HG03060 (cell line): Measurements from ENCODE around the gene ZRANB1.
A peak's percentile ranks its signal among the peaks of the same experiment; 100 is the strongest.
"Not testable (repeated sequence)": the region's sequence is repeated elsewhere in the genome, so short reads cannot be mapped to it uniquely, and the experiment has no call there.

Experiments used
- ATAC-seq: cut with Tn5 transposase; IDR thresholded peaks from one replicate; pipeline ENCODE4 v1.9.1; 2021; ENCODE audit warnings: low read depth, moderate number of reproducible peaks; ENCODE audit not compliant: unreplicated experiment

ZRANB1 gene

DNA sequence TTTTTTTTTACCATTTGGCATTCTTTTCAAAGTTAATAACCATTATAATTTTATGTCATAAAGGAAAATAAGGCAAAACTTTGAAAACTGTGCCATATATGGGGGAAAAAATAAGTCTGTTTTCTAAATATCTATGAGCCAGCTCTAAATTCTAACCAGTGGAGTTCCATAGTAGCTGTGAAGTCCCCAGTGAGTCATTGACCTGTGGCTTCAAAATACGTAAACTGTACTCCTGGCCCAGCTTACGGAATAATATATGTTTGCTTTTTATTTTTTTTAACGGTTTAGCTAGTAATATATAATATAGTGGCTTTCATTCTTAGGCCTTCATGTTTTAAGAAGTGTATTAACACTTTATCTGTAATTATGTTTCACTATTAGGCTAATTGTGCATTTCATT lies 20.5 kb downstream of the ZRANB1 start:
- no peak for ATAC-seq

DNA sequence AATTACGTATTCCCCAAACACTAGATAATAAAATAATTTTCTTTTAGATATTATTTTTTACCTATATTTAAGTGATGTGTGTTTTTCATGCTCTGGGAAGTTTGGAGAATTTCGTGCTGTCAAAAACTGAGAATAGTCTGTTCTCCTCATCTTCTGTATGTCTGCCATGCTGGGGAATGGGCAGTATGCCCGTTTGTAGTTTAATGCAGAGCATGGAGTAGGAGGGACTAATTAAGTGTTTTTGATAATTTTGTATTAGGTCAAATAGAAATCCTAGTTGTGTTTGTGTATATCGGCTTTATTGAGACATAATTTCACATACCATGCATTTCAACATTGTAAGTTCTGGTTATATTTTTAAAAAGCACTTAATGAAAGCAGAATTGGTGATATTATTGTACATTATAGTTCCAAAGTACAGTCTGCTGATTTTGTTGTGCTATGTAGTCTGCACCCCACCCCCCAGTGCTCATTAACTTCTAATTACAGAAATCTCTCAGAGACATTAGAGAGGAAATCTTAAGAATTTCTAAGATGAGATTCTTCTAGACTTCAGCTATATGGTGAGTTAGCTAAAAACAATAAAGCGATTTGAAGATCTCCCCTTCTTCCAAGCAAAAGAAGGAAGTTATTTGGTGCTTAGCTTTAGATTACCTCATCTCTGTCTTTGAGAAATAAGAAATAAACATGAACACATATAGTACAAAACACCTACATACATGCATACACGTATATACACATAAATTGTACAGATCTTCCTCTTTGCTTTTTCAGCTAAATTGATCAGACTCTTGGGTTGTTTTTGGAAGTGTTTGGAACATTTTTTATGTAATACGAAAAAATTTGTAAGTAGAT lies 22.2 kb downstream of the ZRANB1 start:
- no peak for ATAC-seq

DNA sequence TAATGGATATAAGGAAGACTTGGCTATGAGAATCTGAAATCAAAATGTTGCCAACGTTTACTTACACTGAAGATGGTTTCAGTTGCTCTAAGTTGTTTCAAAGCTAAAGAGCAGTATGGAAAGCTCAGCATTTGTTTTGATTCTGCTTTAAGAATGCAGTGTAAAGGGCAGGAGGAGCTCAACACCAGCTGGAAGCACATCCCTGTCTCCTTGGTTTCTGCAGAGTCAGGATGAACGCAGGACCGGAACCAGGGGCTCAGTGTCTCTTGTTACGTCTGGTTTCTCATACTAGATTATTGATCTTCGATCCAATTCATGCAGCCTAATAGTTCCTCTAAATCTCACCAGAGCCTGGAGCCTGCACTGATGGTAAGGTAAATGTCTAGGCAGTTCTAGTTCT lies 24.1 kb downstream of the ZRANB1 start:
- no peak for ATAC-seq

- ATAC-seq, result no peak
These were observed 25.3 kb downstream of the ZRANB1 start for GRCh38 chr10:124967255-124967654.

DNA sequence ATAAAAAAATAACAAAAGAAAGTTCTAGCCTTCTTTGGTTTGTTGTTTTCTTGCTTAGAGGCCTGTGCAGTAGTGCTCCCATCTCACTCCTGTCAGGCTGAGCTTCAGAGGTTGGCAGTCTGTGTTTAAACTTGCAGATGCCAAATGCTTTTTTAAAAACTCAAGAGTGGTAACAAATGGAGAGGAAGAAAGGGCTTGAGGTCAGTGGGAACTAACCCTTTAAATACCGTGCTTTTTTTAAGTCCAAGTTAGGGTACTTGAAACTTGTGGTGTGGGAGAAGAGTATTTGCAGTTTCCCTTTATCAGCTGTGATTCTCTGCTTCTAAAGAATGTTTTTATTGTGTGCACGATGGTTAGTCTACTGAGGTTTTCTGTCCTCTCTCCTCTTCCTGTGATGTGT lies 29.4 kb downstream of the ZRANB1 start:
- no peak for ATAC-seq

GRCh38 chr10:124972637-124973036 lies 30.7 kb downstream of the ZRANB1 start:
- ATAC-seq, result no peak

GRCh38 chr10:124974131-124974530 lies 32.2 kb downstream of the ZRANB1 start:
- ATAC-seq, result no peak

- peak; percentile 67 for ATAC-seq
These were observed 34.1 kb downstream of the ZRANB1 start for GRCh38 chr10:124975977-124976514.

DNA sequence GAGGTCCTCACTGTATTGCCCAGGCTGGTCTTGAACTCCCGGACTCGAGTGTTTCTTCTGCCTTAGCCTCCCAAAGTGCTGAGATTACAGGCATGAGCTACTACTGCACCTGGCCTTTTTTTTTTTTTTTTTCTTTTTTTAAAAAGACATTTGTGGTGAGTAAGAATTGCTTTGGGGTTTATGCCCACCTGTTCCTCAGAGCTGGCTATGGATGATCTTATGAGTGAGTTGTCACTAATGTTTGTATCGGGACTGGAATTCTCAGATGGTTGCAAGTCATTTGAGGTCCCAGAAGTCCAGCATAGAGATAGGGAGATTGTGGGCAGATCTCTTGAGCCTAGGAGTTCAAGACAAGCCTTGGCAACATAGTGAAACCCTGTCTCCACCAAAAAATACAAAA lies 35.2 kb downstream of the ZRANB1 start:
- no peak for ATAC-seq

DNA sequence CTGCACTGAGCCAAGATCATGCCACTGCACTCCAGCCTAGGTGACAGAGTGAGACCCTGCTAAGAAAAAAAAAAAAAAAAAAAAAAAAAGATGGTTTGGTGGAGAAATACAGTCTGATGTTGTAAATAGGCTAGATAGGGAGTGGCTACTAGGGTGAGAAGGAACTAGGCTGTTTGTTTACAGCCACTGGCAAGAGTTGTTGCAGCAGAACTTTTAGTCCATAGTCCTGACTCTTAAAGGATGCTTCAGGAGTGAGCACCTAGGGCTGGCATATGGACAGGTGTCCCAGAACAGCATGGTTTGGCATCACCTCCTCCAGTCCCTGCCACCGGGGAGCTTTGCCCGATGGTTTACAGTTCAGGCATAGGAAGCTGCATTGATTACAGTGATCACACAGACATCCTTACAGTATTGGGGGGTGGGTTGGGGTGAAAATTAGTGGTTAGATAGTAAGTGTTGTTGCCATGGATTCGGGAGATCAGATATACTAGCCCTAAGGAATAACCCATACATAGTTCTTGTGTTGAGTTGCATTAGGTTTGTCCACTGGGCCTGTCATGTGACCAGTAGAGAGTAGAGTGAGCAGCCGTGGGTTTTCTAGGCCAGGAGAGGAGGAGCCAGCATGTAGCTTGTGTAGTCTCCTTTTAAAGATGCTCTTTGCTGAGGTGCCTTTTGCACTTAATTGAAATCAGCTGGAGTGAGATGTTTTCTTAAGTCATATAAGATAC lies 35.9 kb downstream of the ZRANB1 start:
- ATAC-seq, result no peak

DNA sequence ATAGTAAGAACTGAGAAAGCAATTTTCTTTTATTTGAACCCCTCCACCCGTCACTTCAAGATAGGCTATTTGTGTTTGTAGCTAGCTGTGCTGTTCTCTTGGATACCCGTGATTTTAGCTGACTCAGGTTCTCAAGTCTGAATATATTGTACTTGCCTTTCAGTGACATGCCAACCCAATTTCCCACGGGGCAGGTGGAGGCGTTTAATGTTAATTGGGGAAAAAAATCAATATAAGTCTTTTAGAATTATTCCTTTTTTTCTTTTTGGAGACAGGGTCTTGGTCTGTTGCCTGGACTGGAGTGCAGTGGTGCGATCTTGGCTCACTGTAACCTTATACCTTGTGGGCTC lies 36.4 kb downstream of the ZRANB1 start:
- ATAC-seq, result no peak

DNA sequence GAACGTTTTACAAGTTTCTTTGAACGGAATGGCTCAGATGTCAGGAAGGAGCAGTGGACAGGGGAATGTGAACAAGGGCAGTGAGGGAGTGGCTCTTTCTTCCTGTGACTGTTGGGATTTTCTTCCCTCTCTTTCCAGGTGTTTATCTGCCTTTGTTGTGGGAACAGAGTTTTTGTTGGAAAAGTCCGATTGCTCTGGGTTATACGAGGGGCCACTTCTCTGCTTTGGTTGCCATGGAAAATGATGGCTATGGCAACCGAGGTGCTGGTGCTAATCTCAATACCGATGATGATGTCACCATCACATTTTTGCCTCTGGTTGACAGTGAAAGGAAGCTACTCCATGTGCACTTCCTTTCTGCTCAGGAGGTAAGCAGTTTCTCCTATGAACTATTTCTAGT lies 41.4 kb downstream of the ZRANB1 start:
- no peak for ATAC-seq

- no peak for ATAC-seq
These were observed 42.5 kb downstream of the ZRANB1 start for GRCh38 chr10:124984376-124984775.

- no peak for ATAC-seq
These were observed 43.2 kb downstream of the ZRANB1 start for GRCh38 chr10:124985162-124985561.

DNA sequence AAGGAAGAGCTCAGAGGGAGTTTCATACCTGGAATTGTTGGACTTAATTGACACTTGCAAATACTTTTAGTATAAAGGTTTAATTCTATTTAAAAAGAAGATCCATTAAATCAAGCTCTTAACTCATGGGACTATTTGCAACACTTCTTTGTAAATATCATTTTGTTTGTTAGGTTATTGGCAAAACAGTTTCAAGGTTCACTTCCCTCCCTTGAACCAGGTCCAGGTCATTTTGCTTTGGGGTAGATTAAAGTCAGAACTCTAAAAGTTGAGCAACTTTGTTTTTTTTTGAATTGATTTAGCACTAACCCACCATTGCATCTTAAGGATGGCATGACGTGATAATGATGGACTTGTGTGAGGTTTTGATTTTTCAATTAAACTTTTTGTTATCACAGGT lies 45.9 kb downstream of the ZRANB1 start:
- no peak for ATAC-seq

DNA sequence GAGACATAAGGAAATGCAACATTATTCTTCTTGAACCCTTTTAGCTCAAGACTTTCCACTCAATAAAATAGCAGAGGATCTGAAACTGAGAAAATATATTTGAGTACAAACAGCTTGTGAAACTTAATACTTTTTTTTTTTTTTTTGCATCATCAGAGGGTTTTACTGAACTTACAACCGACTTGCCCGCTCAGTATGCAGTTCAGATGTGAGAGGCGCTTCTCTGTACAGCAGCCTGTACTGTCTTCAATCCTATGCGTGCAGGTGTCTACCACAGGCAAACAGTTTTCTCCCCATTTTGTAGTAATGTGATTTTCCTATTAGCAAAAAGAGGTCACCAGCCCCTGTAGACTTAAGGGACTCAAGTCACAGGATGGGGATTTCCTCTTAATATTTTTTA lies 46.8 kb downstream of the ZRANB1 start:
- not testable (repeated sequence) for ATAC-seq

DNA sequence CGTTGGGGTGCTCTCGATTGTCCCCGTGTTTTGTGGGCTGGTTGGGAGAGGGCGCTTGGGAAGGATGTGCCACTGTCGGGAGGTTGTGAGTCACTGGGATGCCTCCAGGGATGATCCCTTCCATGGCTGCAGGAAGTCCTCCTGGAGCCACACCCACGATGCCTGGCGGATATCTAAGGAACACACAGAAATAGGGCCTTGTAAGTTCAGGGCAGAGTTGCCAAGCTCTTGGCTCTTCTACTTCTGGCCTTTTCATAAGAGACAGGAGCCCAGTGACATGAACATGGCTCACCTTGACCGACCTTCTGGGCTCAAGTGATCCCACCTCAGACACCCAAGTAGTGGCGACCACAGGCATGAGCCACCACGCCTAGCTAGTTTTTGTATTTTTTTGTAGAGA lies 47.6 kb downstream of the ZRANB1 start:
- ATAC-seq, result no peak

DNA sequence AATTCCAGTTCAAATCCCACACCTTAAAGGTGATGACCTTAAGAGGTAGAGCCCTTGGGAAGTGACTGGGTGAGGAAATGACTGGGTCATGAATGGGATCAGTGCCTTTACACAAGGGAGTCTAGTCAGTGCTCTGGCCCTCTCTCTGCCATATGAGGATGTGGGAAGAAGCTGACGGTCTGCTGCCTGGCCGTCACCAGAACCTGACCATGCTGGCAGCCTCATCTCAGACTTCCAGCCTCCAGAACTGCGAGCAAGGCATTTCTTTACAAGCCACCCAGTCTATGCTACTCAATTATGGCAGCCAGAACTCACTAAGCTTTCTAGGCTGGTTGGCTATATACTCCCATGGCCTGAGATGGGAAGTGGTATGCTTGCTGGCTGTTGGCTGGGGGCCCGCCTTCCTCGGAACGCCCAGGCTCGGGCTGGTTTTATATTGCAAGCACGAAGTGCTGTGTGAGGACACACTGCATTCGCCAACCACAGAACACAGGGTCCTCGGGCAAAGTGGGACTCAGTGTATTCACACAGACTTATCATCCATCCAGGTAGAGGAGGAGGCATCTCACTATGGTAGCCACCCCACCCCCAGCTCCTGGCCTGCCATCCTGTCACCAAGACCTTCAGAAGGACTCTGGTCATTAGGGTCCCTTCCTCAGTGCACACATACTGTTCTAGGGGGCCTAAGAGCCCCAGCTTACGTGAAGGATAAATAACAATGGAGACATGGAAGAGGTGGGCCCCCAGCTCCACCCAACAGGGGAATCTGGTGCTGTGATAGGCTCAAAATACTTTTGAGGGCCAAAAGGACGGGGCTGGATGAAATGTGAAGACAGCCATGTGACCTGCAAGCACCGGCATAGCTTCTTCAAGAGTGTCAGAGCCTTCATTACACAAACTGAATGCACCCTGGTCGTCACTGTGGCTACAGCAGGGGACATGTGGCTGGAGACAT lies 49.0 kb downstream of the ZRANB1 start:
- ATAC-seq, result no peak

DNA sequence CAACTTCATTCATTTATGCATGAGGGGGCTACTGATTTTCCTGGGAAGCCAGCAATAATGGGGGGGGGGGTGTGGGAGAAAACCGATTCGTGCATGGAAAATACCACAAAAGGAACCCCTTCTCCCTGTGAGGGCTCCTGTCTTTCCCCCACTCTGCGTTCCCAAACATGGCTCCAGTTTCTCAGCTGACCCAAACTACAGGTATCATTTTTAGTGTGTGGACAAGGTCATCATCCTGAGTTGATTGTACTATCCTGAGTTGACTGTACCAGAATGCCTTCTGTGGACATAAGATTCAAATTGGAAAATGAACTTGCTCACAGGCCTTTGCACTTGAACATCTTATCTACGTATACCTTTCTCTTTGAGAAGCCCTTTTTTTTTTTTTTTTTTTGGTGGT lies 49.9 kb downstream of the ZRANB1 start:
- ATAC-seq, result no peak

- ATAC-seq, result no peak
These were observed 50.8 kb downstream of the ZRANB1 start for GRCh38 chr10:124992462-124993344.
